ENCODE results near the gene GINS2.

Gene GINS2

GRCh38 chr16:85627526-85628264 is 61.1 kb downstream of the GINS2 start:
- DNase-seq (ENCODE audit: insufficient read length, low spot score) (no peak), FAIRE-seq (no peak)
- TF ChIP-seq, protein P1, sequence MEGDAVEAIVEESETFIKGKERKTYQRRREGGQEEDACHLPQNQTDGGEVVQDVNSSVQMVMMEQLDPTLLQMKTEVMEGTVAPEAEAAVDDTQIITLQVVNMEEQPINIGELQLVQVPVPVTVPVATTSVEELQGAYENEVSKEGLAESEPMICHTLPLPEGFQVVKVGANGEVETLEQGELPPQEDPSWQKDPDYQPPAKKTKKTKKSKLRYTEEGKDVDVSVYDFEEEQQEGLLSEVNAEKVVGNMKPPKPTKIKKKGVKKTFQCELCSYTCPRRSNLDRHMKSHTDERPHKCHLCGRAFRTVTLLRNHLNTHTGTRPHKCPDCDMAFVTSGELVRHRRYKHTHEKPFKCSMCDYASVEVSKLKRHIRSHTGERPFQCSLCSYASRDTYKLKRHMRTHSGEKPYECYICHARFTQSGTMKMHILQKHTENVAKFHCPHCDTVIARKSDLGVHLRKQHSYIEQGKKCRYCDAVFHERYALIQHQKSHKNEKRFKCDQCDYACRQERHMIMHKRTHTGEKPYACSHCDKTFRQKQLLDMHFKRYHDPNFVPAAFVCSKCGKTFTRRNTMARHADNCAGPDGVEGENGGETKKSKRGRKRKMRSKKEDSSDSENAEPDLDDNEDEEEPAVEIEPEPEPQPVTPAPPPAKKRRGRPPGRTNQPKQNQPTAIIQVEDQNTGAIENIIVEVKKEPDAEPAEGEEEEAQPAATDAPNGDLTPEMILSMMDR (IDR thresholded peaks at IDR 0.05; ENCODE audit: insufficient read depth, missing control alignments) = no peak

DNA sequence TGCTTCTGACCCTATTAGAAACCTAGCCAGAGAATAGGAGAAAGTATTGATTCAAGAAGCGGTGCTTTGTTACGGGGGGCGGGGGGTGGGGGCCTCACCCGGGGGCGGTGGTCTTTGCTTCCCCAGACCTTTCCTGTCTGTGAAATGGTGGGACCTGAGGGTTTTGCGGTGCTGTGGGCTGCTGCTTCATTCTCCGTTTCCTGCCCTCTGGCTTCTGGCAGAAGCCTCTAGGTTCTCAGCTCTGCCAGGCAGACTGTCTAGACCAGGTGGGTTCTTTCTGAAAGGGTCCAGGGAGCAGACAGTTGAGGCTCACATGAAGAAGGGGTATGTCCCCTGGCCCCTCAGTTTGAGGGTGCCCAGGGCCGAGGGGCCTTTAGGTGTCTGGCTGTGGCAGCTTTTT is 61.7 kb downstream of the GINS2 start:
- TF ChIP-seq, protein P1 (IDR thresholded peaks at IDR 0.05; ENCODE audit: insufficient read depth, missing control alignments) = no peak
- DNase-seq (ENCODE audit: insufficient read length, low spot score) (no peak), FAIRE-seq (no peak)
